ENCODE data around the gene MT1B. TPM values are rescaled to one million over a fixed set of nuclear protein-coding genes. Genes with fewer than 3 reads are reported as not detected.
A peak's percentile ranks its signal among the peaks of the same experiment; 100 is the strongest.
"Not testable (repeated sequence)": the region's sequence is repeated elsewhere in the genome, so short reads cannot be mapped to it uniquely, and the experiment has no call there.

The MT1B gene
- total RNA-seq, 1 experiment from 2014 or later = not detected

- no peaks in the 10 kb centered on the region; the same call in 1 of the 2 replicates for H3K27me3 ChIP-seq
- no peak for DNase-seq
- no peaks in the 10 kb centered on the region for H3K36me3 ChIP-seq
- H3K4me3 ChIP-seq = no peak overlapping the region
- H3K9me3 ChIP-seq = no peaks in the 10 kb centered on the region
Measured at GRCh38 chr16:56669840-56670619, 18.3 kb downstream of the MT1B start.

GRCh38 chr16:56670620-56670934 lies 18.9 kb downstream of the MT1B start:
- H3K9me3 ChIP-seq = no peaks in the 10 kb centered on the region
- DNase-seq = no peak
- H3K36me3 ChIP-seq = no peaks in the 10 kb centered on the region
- H3K4me3 ChIP-seq = no peak overlapping the region
- H3K27me3 ChIP-seq = no peaks in the 10 kb centered on the region; the same call in 1 of the 2 replicates

- H3K4me3 ChIP-seq, H3K27me3 ChIP-seq, H3K9me3 ChIP-seq, H3K36me3 ChIP-seq: not testable (repeated sequence)
- peak; percentile 74 for DNase-seq
Measured at GRCh38 chr16:56671691-56672090, 20.0 kb downstream of the MT1B start.

- DNase-seq, H3K36me3 ChIP-seq, H3K27me3 ChIP-seq: not testable (repeated sequence)
Measured at GRCh38 chr16:56672171-56672570, 20.5 kb downstream of the MT1B start.

GRCh38 chr16:56672761-56673536 lies 21.3 kb downstream of the MT1B start:
- H3K9me3 ChIP-seq = no peaks in the 10 kb centered on the region
- DNase-seq = peak; percentile 37

More at GRCh38 chr16:56672171-56672570, 20.5 kb downstream of the MT1B start:
- not testable (repeated sequence) for H3K4me3 ChIP-seq, H3K9me3 ChIP-seq

GRCh38 chr16:56673921-56674320 lies 22.2 kb downstream of the MT1B start:
- Histone ChIP-seq H3K4me3 (no peak overlapping the region), H3K27me3 (no peaks in the 10 kb centered on the region), H3K36me3 (no peaks in the 10 kb centered on the region), H3K9me3 (no peaks in the 10 kb centered on the region)
- peak; percentile 55 for DNase-seq

More at GRCh38 chr16:56672761-56673536, 21.3 kb downstream of the MT1B start:
- Histone ChIP-seq H3K27me3 (no peaks in the 10 kb centered on the region), H3K36me3 (no peaks in the 10 kb centered on the region), H3K4me3 (no peak overlapping the region)

- not testable (repeated sequence) for H3K36me3 ChIP-seq, DNase-seq, H3K27me3 ChIP-seq, H3K4me3 ChIP-seq, H3K9me3 ChIP-seq
Measured at GRCh38 chr16:56674570-56674969, 22.9 kb downstream of the MT1B start.

GRCh38 chr16:56675685-56676210 lies 24.1 kb downstream of the MT1B start:
- no peak overlapping the region for H3K4me3 ChIP-seq

GRCh38 chr16:56677474-56677873 lies 25.8 kb downstream of the MT1B start:
- H3K36me3 ChIP-seq = no peaks in the 10 kb centered on the region
- H3K27me3 ChIP-seq = no peaks in the 10 kb centered on the region
- no peak overlapping the region for H3K4me3 ChIP-seq
- H3K9me3 ChIP-seq = no peaks in the 10 kb centered on the region
- DNase-seq = no peak

More at GRCh38 chr16:56675685-56676210, 24.1 kb downstream of the MT1B start:
- Histone ChIP-seq H3K27me3 (no peaks in the 10 kb centered on the region), H3K36me3 (no peaks in the 10 kb centered on the region), H3K9me3 (no peaks in the 10 kb centered on the region)
- DNase-seq = no peak

GRCh38 chr16:56679078-56679730 lies 27.5 kb downstream of the MT1B start:
- no peak for DNase-seq
- Histone ChIP-seq H3K4me3 (no peak overlapping the region), H3K27me3 (no peaks in the 10 kb centered on the region), H3K36me3 (peaks cover 7% of the 10 kb centered on the region), H3K9me3 (no peaks in the 10 kb centered on the region)

GRCh38 chr16:56679818-56680217 lies 28.1 kb downstream of the MT1B start:
- no peak overlapping the region for H3K4me3 ChIP-seq
- peaks cover 7% of the 10 kb centered on the region for H3K36me3 ChIP-seq
- H3K9me3 ChIP-seq = no peaks in the 10 kb centered on the region
- DNase-seq = no peak
- no peaks in the 10 kb centered on the region for H3K27me3 ChIP-seq

- peaks cover 7% of the 10 kb centered on the region for H3K36me3 ChIP-seq
- peak; percentile 98 for DNase-seq
- H3K4me3 ChIP-seq = peak within 1 kb of the TSS; percentile 57
- H3K27me3 ChIP-seq = no peaks in the 10 kb centered on the region
- H3K9me3 ChIP-seq = peaks cover 4% of the 10 kb centered on the region; the same call in 1 of the 2 replicates
Measured at GRCh38 chr16:56681939-56682702, 30.4 kb downstream of the MT1B start, which contains the start of gene MT1X. MT1X (plus strand) TSS chr16:56682470; CDS start chr16:56682541, 71 bp downstream.

GRCh38 chr16:56682703-56683397 lies 31.2 kb downstream of the MT1B start:
- peak overlapping the region; percentile 57 for H3K4me3 ChIP-seq
- peaks cover 7% of the 10 kb centered on the region for H3K36me3 ChIP-seq
- H3K9me3 ChIP-seq = peaks cover 4% of the 10 kb centered on the region; the same call in 1 of the 2 replicates
- no peaks in the 10 kb centered on the region for H3K27me3 ChIP-seq
- no peak for DNase-seq

- H3K27me3 ChIP-seq = no peaks in the 10 kb centered on the region
- H3K36me3 ChIP-seq = peaks cover 7% of the 10 kb centered on the region
- H3K4me3 ChIP-seq = peak overlapping the region; percentile 57
- H3K9me3 ChIP-seq = peaks cover 4% of the 10 kb centered on the region; the same call in 1 of the 2 replicates
- DNase-seq = no peak
Measured at GRCh38 chr16:56683424-56684172, 31.9 kb downstream of the MT1B start.
